Right lobe of liver (tissue), 6 donors: ENCODE results near the gene DSC3. TPM values are rescaled to one million over a fixed set of nuclear protein-coding genes. Genes with fewer than 3 reads are reported as not detected.
"Not testable (repeated sequence)": the region's sequence is repeated elsewhere in the genome, so short reads cannot be mapped to it uniquely, and the experiment has no call there.

ENCODE experiments used
- ATAC-seq, 4 donors: fragments of 200-7000 bp; cut with Tn5 transposase; one replicate each; pipeline ENCODE4 v1.9.1; 2020; ENCODE audit warnings: mild to moderate bottlenecking in 4 of 4, moderate library complexity in 4 of 4
- DNase-seq, 3 donors: peaks; one replicate each; pipeline ENCODE4 v3.0.0-alpha.2; 2020
- H3K27ac ChIP-seq, 3 donors: fragments of 200-600 bp; one replicate each; pipeline ENCODE4 v1.8.0; 2022
- H3K27me3 ChIP-seq, 2 donors: fragments of 200-600 bp; one replicate each; pipeline ENCODE4 v1.8.0; 2022
- H3K36me3 ChIP-seq, 4 donors: fragments of 200-600 bp; sonication (generic) in 1 of 4; one replicate each; pipeline versions ENCODE4 v1.5.1 to v1.8.0; 2017 to 2022; ENCODE audit warnings: control low read depth in 1 of 4
- H3K4me1 ChIP-seq, 4 donors: fragments of 200-600 bp; sonication (generic) in 1 of 4; one replicate each; pipeline versions ENCODE4 v1.5.1 to v1.8.0; 2017 to 2022; ENCODE audit warnings: control low read depth in 1 of 4
- H3K4me3 ChIP-seq, 3 donors: fragments of 200-600 bp; one replicate each; pipeline ENCODE4 v1.8.0; 2022
- H3K9me3 ChIP-seq, 4 donors: fragments of 200-600 bp; sonication (generic) in 1 of 4; one replicate each; pipeline versions ENCODE4 v1.5.1 to v1.8.0; 2017 to 2022; ENCODE audit warnings: control low read depth in 1 of 4
- CTCF ChIP-seq, 4 donors: fragments of 200-600 bp in 3 of 4; fragments of 450-650 bp in 1 of 4; IDR thresholded peaks; one replicate each; pipeline versions ENCODE4 v1.5.1 to v1.8.0; 2016 to 2022; ENCODE audit warnings: antibody characterized with exemption in 4 of 4, mild to moderate bottlenecking in 2 of 4
- POLR2A ChIP-seq: fragments of 450-650 bp; IDR thresholded peaks from one replicate; pipeline ENCODE4 v1.6.1; 2017; ENCODE audit warnings: antibody characterized with exemption, mild to moderate bottlenecking
- WGBS: methylation state at CpG from one replicate; pipeline ENCODE4 v1.1.6; 2018; ENCODE audit warnings: low coverage, low lambda C conversion rate; ENCODE audit not compliant: insufficient coverage; ENCODE audit errors: missing lambda C conversion rate; 5-methylcytosine and 5-hydroxymethylcytosine counted together
- intact Hi-C, 2 donors: fragments of 100-400 bp; cut with DNase I; formaldehyde crosslinking; loops; one replicate each; pipeline versions ENCODE4 v1.11.2 to v1.14.1; 2022
- total RNA-seq, 6 experiments: library from RNA; depleted of rRNA in 2 of 6; stranded (reverse); fragments of >200 nt in 2 of 6; fragmentation: NEBNext Ultra II Directional in 3 of 6; extraction: Animal tissue kit (Norgen Biotek cat#: 25700) in 3 of 6; gene quantifications; one replicate each; pipeline versions ENCODE4 v1.1.0 to v1.2.4, GENCODE V29; 2016 to 2023
- donor health status: DM: no; HTN: yes; CAD: no.
- donor health status: DM: no; HTN: no; CAD: no.
- donor health status: DM: no; HTN: no; CAD: no.
- donor health status: DM: no; HTN: yes; CAD: no.
- donor health status: DM: no; HTN: yes; CAD: no.

DSC3 gene
- total RNA-seq, 6 experiments from 2014 or later: 0.07 TPM; not detected in 5

GRCh38 chr18:31030574-31031278 lies 11.8 kb downstream of the DSC3 start:
- Histone ChIP-seq H3K9me3 (no peaks in the 10 kb centered on the region), H3K27ac (no peak overlapping the region), H3K4me3 (no peak overlapping the region), H3K4me1 (no peaks in the 10 kb centered on the region), H3K27me3 (no peaks in the 10 kb centered on the region), H3K36me3 (no peaks in the 10 kb centered on the region)
- no peak for DNase-seq
- 55% methylated on average over 4 of the region's 4 CpGs for WGBS
- TF ChIP-seq CTCF (IDR thresholded peaks at IDR 0.05) (no peak), POLR2A (no peak)
- intact Hi-C loops: no loop called here
- no peak for ATAC-seq

GRCh38 chr18:31015715-31016434 lies 26.7 kb downstream of the DSC3 start:
- no peak for TF ChIP-seq CTCF (IDR thresholded peaks at IDR 0.05)
- 77% methylated on average over 3 of the region's 3 CpGs for WGBS
- Histone ChIP-seq H3K27ac (no peak overlapping the region), H3K4me1 (no peaks in the 10 kb centered on the region), H3K36me3 (no peaks in the 10 kb centered on the region), H3K27me3 (no peaks in the 10 kb centered on the region), H3K9me3 (no peaks in the 10 kb centered on the region), H3K4me3 (no peak overlapping the region)
- intact Hi-C loops: no loop called here
- DNase-seq: no peak
- ATAC-seq: no peak

GRCh38 chr18:31011455-31011854 lies 31.1 kb downstream of the DSC3 start:
- H3K4me3 ChIP-seq, intact Hi-C loops, H3K4me1 ChIP-seq, H3K36me3 ChIP-seq, H3K27ac ChIP-seq, H3K9me3 ChIP-seq, H3K27me3 ChIP-seq, DNase-seq: not testable (repeated sequence)
- WGBS: 60% methylated on average over 3 of the region's 7 CpGs
- peak in 1 of 4 donors; percentile 90 for ATAC-seq

GRCh38 chr18:31010601-31011000 lies 31.9 kb downstream of the DSC3 start:
- WGBS: 78% methylated on average over 4 of the region's 4 CpGs
- Histone ChIP-seq H3K4me3 (no peak overlapping the region), H3K9me3 (no peaks in the 10 kb centered on the region), H3K4me1 (no peaks in the 10 kb centered on the region), H3K27ac (no peak overlapping the region), H3K27me3 (no peaks in the 10 kb centered on the region), H3K36me3 (no peaks in the 10 kb centered on the region)
- DNase-seq (no peak), ATAC-seq (no peak)
- intact Hi-C loops: no loop called here
- TF ChIP-seq CTCF (IDR thresholded peaks at IDR 0.05) (no peak), POLR2A (no peak)

GRCh38 chr18:30999887-31000628 lies 42.5 kb downstream of the DSC3 start:
- intact Hi-C loops: no loop called here
- H3K4me3 ChIP-seq: no peak overlapping the region
- DNase-seq (no peak), ATAC-seq (no peak)
- no peaks in the 10 kb centered on the region for H3K9me3 ChIP-seq
- H3K27me3 ChIP-seq: no peaks in the 10 kb centered on the region
- WGBS: 60% methylated on average over 8 of the region's 8 CpGs
- no peaks in the 10 kb centered on the region for H3K4me1 ChIP-seq
- H3K27ac ChIP-seq: no peak overlapping the region
- no peaks in the 10 kb centered on the region for H3K36me3 ChIP-seq
- TF ChIP-seq CTCF (IDR thresholded peaks at IDR 0.05) (no peak), POLR2A (no peak)
